ENCODE results near the gene GRIN2C. TPM values are rescaled to one million over a fixed set of nuclear protein-coding genes. Genes with fewer than 3 reads are reported as not detected.

GRIN2C gene
- total RNA-seq, 1 donor from 2014 or later: 0.29 TPM

DNA sequence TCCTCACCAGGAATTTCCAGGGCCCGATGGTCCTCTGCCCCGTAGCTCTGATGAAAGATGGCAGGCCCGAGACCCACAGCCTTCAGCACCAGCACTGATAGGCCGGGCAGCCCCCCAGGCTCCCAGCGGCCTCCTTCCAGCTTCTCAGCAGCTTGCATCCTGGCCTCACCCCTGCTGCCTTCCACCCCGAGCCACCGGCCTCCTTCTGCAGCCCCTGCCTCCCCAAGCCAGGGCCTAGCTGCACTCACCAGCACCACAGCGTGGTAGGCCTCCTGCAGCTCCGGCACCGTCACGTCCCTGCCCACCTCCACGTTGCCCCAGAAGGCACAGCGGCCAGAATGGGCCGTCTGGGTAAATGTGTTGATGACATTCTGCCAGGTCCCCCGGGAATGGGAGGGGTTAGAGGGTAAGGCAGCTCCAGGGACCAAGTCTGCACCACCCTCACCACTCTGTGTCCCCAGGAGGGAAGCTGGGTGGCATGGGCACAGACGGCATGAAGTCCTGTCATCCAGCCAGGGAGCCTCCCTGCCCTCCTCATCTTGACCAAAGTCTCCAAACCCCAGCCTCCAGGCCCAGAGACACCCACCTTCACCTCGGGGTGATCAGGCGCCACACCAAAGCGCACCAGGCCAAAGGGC lies 6.6 kb upstream of the GRIN2C start:
- DNase-seq (ENCODE audit: low spot score in 2 of 2, unreplicated experiment in 2 of 2): no peak
- TF ChIP-seq, protein P1, sequence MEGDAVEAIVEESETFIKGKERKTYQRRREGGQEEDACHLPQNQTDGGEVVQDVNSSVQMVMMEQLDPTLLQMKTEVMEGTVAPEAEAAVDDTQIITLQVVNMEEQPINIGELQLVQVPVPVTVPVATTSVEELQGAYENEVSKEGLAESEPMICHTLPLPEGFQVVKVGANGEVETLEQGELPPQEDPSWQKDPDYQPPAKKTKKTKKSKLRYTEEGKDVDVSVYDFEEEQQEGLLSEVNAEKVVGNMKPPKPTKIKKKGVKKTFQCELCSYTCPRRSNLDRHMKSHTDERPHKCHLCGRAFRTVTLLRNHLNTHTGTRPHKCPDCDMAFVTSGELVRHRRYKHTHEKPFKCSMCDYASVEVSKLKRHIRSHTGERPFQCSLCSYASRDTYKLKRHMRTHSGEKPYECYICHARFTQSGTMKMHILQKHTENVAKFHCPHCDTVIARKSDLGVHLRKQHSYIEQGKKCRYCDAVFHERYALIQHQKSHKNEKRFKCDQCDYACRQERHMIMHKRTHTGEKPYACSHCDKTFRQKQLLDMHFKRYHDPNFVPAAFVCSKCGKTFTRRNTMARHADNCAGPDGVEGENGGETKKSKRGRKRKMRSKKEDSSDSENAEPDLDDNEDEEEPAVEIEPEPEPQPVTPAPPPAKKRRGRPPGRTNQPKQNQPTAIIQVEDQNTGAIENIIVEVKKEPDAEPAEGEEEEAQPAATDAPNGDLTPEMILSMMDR (IDR thresholded peaks at IDR 0.05; ENCODE audit: unreplicated experiment): no peak
- Mint-ChIP-seq H3K9me3 (no peaks in the 10 kb centered on the region), H3K27ac (no peak overlapping the region), H3K4me3 (no peak overlapping the region), H3K36me3 (peaks cover 15% of the 10 kb centered on the region), H3K27me3 (ENCODE audit: low read depth) (peaks cover 19% of the 10 kb centered on the region), H3K4me1 (peaks cover 22% of the 10 kb centered on the region)

DNA sequence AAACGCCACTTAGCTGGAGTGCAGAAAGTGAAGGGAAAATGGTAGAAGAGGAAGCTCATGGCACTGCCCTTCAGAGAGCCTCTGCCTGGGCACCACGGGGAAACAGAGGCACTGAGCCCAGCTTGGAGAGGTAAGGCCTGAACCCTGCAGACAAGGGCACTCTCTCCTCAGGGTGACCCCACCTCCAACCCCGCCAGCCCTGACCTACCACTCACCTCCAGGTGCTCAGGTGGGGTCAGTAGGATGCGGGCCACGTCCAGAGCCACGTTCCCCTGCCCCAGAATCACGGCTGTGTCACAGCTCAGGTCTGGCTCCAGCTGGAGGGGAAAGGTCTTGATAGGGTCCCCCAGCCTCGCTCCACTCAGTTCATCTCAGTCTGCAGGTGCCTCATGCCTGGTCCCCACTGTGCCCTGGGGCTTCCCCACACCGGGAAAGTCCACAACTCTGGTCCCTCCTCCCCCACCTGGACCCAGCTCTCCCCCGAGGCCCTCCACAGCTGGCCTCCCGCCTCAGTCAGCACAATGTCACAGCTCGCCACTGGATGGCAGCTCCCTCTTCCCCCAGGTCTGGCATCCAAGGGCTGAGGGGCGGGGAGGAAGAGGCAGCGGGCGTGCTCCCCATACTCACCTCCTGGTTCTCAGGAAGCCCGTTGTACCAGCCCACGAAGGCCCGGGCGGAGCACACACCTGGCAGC lies 6.0 kb upstream of the GRIN2C start:
- H3K36me3 Mint-ChIP-seq: peaks cover 15% of the 10 kb centered on the region
- H3K9me3 Mint-ChIP-seq: no peaks in the 10 kb centered on the region
- TF ChIP-seq, protein P1 (IDR thresholded peaks at IDR 0.05; ENCODE audit: unreplicated experiment): no peak
- no peak overlapping the region for H3K27ac Mint-ChIP-seq
- H3K27me3 Mint-ChIP-seq (ENCODE audit: low read depth): peaks cover 25% of the 10 kb centered on the region
- peaks cover 16% of the 10 kb centered on the region for H3K4me1 Mint-ChIP-seq
- DNase-seq (ENCODE audit: low spot score in 2 of 2, unreplicated experiment in 2 of 2): no peak
- H3K4me3 Mint-ChIP-seq: no peak overlapping the region

DNA sequence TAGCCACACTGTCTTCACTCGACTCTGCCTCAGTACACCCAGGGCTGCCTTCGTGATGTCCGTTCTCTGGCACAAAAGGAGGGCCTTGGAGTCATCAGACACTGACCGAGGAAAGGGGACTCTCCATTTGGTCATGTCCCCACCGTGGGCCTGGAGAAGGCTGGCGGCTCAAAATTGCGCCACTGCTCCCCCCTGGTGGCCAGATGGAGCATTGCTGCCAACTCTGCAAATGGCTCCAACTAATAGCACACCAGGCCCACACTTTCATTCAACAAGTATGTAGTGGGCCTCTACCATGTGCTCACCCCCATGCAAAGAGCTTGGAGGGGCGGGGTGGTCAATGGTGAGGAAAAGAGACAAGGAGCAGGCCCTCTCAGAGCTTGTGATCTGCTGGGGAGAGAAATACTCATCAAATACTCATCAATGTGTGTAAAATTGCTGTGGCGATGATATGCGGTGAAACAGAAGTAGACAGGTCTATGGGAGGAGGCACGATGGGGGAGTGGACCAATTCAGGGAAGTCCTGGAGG lies 5.2 kb upstream of the GRIN2C start:
- DNase-seq (ENCODE audit: low spot score in 2 of 2, unreplicated experiment in 2 of 2): peak in 1 of 2 experiments; percentile 88
- Mint-ChIP-seq H3K27me3 (ENCODE audit: low read depth) (peaks cover 33% of the 10 kb centered on the region), H3K9me3 (no peaks in the 10 kb centered on the region), H3K27ac (no peak overlapping the region), H3K4me3 (no peak overlapping the region), H3K36me3 (peaks cover 13% of the 10 kb centered on the region), H3K4me1 (peaks cover 16% of the 10 kb centered on the region)
- TF ChIP-seq, protein P1 (IDR thresholded peaks at IDR 0.05; ENCODE audit: unreplicated experiment): peak; percentile 98

DNA sequence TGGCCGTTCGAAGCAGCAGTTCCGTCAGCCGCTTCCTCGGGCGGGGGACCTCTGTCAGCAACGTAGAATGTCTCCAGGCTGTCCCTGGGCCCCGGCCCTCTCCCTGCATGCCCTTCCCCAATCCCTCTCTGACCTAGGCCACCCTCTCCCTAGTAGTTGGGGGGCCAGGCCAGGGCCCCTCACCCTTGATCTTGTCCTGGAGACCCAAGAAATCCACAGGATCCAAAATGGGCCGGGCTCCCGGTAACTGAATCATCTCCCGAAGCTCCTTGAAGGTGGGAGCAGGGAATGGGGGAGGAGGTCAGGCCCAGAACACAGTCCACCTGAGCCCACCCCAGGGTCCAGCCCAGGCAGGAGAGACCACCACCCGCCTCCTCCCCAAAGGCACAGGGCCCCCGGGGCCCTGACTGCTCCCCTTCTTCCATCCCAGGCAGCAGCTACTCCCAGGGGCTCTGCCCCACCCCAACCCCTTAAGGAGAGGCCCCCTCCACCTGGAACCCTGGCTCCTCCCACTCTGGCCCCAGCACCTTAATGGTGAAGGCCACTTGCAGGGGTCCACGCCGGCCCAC lies 4.7 kb upstream of the GRIN2C start:
- Mint-ChIP-seq H3K9me3 (no peaks in the 10 kb centered on the region), H3K36me3 (peaks cover 13% of the 10 kb centered on the region), H3K27ac (no peak overlapping the region), H3K4me1 (peaks cover 16% of the 10 kb centered on the region), H3K4me3 (no peak overlapping the region), H3K27me3 (ENCODE audit: low read depth) (peaks cover 36% of the 10 kb centered on the region)
- DNase-seq (ENCODE audit: low spot score in 2 of 2, unreplicated experiment in 2 of 2): no peak
- TF ChIP-seq, protein P1 (IDR thresholded peaks at IDR 0.05; ENCODE audit: unreplicated experiment): no peak

DNA sequence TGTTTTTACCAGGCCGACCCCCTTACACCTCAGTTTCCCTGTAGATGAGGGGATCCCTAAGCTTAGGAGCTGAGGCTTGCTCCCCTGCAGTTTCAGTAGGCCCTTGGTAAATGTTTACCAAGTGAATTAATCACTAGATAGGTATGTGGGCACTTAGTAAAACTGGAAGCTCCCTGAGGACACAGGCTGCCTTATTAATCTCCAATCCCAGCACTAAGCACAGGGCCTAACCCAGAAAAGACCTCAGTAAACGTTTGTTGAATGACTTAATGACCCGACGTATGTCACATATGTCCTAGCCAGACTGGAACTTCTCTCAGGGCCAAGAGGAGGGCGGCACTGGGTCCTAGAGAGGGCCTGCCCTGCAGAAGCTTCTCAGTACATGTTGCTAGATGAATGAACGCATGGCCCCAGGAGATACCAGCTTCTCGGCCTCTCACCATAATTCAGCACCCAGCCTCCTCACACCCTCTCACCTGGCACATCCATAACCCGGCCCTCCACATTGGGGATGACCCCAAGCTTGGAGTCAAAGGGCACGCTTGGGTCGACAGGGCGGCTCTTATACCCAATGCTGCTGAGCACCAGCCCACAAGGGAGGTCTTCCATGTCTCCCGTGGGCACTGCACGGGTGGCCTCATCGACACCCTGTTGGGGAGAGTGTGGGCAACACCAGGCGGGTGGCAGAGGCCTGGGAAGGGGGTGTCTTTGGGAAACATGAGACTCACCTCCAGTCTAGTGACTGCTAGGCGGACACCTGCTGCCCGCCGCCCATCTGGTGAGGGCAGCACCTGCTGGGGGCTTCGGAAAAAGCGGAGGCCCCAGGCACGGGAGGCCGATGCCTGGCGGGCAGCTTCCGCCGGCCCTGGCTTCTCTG lies 4.0 kb upstream of the GRIN2C start:
- Mint-ChIP-seq H3K4me3 (no peak overlapping the region), H3K36me3 (peaks cover 12% of the 10 kb centered on the region), H3K27ac (no peak overlapping the region), H3K9me3 (no peaks in the 10 kb centered on the region), H3K4me1 (peaks cover 13% of the 10 kb centered on the region), H3K27me3 (ENCODE audit: low read depth) (peaks cover 43% of the 10 kb centered on the region)
- no peak for DNase-seq (ENCODE audit: low spot score in 2 of 2, unreplicated experiment in 2 of 2)
- TF ChIP-seq, protein P1 (IDR thresholded peaks at IDR 0.05; ENCODE audit: unreplicated experiment): no peak
